RKO (cell line): ENCODE measurements around the gene PHF12.

ENCODE experiments used
- DNase-seq: peaks from one replicate; pipeline ENCODE4 v3.0.0-alpha.2; 2016; ENCODE audit warnings: low spot score

The PHF12 gene

GRCh38 chr17:28975031-28975430 is 23.7 kb upstream of the PHF12 start:
- DNase-seq = no peak

- no peak for DNase-seq
These were observed 23.1 kb upstream of the PHF12 start for GRCh38 chr17:28974451-28974850.

GRCh38 chr17:28973425-28973824 is 22.1 kb upstream of the PHF12 start:
- DNase-seq = no peak

- no peak for DNase-seq
These were observed 21.1 kb upstream of the PHF12 start for GRCh38 chr17:28972437-28972836.

GRCh38 chr17:28970879-28971278 is 19.6 kb upstream of the PHF12 start:
- DNase-seq = no peak

- DNase-seq = no peak
These were observed 18.5 kb upstream of the PHF12 start for GRCh38 chr17:28969706-28970393.

- DNase-seq = peak; percentile 31
These were observed 17.6 kb upstream of the PHF12 start for GRCh38 chr17:28968914-28969295.

GRCh38 chr17:28968231-28968913 is 17.1 kb upstream of the PHF12 start:
- no peak for DNase-seq

- DNase-seq = no peak
These were observed 16.2 kb upstream of the PHF12 start for GRCh38 chr17:28967221-28968135.

- no peak for DNase-seq
These were observed 12.5 kb upstream of the PHF12 start for GRCh38 chr17:28963841-28964240.

GRCh38 chr17:28963055-28963611 is 11.8 kb upstream of the PHF12 start:
- DNase-seq = no peak

- no peak for DNase-seq
These were observed 10.1 kb upstream of the PHF12 start for GRCh38 chr17:28961391-28961790.

- no peak for DNase-seq
These were observed 9.1 kb upstream of the PHF12 start for GRCh38 chr17:28960256-28961061.

- no peak for DNase-seq
These were observed 8.2 kb upstream of the PHF12 start for GRCh38 chr17:28959471-28959871.

GRCh38 chr17:28958820-28959455 is 7.6 kb upstream of the PHF12 start:
- no peak for DNase-seq

- no peak for DNase-seq
These were observed 6.7 kb upstream of the PHF12 start for GRCh38 chr17:28957992-28958355.

- DNase-seq = no peak
These were observed 6.1 kb upstream of the PHF12 start for GRCh38 chr17:28957277-28957991.

GRCh38 chr17:28956861-28957260 is 5.5 kb upstream of the PHF12 start:
- no peak for DNase-seq

GRCh38 chr17:28956112-28956511 is 4.8 kb upstream of the PHF12 start:
- DNase-seq = no peak

- DNase-seq = no peak
These were observed 4.1 kb upstream of the PHF12 start for GRCh38 chr17:28955408-28955807.

- no peak for DNase-seq
These were observed 3.6 kb upstream of the PHF12 start for GRCh38 chr17:28954886-28955285.
